ENCODE results near the gene SMARCD3.

Gene SMARCD3

GRCh38 chr7:151211155-151211772, 37.2 kb downstream of the SMARCD3 start:
- DNase-seq = no peak

- DNase-seq = peak in 1 of 56 donors; percentile 7
Measured at GRCh38 chr7:151210087-151210854, 38.2 kb downstream of the SMARCD3 start, which contains the start of gene H2BK1. Gene H2BK1 (minus strand): TSS chr7:151210488. CDS start chr7:151210318, 170 bp downstream.

GRCh38 chr7:151209588-151209987, 38.9 kb downstream of the SMARCD3 start:
- DNase-seq = no peak

- no peak for DNase-seq
Measured at GRCh38 chr7:151208253-151208862, 40.1 kb downstream of the SMARCD3 start.

GRCh38 chr7:151207804-151208203, 40.7 kb downstream of the SMARCD3 start:
- DNase-seq = no peak

GRCh38 chr7:151207315-151207714, 41.2 kb downstream of the SMARCD3 start:
- no peak for DNase-seq

DNA sequence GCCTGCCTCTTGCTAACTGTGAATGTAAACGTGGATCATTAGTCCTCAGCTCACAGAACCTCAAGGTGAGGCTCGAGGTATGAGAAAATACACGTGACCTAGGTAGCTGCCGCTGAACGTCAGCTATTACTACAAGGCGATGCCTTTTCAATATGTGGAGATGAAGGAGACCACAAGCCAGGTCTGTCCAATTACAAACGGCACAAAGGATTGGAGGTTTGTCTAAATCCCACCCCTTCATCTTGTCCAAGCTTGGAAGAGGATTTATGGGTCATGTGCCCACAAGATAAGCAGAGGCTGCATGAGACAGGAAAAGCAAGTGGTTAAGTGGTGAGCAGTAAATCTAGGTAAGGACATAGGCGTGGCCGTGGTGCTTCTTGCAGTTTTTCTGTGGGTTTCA, 41.6 kb downstream of the SMARCD3 start:
- no peak for DNase-seq

DNA sequence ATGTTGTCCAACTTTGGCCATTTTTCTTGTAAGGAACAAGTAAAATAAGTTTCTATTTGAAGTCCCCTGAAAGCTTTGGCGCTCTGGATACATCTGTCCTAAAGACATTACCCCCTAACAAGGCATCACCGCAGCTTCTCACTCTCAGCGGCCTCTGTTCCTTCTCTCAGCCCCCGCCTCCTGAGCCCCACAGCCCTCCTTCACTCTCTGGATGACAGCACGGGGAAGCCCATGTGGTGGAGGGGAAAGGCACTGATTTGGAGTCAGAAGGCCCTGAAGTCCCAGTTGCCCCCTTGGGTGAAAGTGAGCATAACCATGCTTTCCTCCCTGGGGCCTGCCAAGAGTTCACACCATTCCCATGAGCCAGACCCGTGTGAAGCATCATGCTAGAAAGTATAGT, 42.8 kb downstream of the SMARCD3 start:
- no peak for DNase-seq

- no peak for DNase-seq
Measured at GRCh38 chr7:151204383-151205032, 44.0 kb downstream of the SMARCD3 start.

- DNase-seq = no peak
Measured at GRCh38 chr7:151202836-151203235, 45.7 kb downstream of the SMARCD3 start.

DNA sequence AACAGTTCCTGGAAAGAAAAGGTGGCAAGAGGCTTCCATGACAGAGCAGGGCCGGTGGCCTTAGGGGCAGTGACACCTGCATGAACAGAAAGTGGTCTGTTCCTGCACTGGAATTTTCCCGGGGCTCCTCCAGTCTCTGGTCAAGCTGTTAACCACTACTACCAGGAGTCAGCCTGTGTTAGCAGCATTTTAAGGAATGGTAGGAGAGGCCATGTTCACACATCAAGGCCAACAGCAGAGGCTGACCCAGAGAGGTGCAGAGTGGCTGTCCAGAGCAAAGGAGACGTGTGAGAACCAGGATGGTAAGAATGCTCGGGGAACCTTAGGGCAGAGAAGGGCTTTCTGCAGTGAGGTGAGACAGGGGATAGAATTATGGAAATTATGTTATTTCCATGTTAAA, 46.7 kb downstream of the SMARCD3 start:
- no peak for DNase-seq

GRCh38 chr7:151201344-151201743, 47.1 kb downstream of the SMARCD3 start:
- DNase-seq = no peak

DNA sequence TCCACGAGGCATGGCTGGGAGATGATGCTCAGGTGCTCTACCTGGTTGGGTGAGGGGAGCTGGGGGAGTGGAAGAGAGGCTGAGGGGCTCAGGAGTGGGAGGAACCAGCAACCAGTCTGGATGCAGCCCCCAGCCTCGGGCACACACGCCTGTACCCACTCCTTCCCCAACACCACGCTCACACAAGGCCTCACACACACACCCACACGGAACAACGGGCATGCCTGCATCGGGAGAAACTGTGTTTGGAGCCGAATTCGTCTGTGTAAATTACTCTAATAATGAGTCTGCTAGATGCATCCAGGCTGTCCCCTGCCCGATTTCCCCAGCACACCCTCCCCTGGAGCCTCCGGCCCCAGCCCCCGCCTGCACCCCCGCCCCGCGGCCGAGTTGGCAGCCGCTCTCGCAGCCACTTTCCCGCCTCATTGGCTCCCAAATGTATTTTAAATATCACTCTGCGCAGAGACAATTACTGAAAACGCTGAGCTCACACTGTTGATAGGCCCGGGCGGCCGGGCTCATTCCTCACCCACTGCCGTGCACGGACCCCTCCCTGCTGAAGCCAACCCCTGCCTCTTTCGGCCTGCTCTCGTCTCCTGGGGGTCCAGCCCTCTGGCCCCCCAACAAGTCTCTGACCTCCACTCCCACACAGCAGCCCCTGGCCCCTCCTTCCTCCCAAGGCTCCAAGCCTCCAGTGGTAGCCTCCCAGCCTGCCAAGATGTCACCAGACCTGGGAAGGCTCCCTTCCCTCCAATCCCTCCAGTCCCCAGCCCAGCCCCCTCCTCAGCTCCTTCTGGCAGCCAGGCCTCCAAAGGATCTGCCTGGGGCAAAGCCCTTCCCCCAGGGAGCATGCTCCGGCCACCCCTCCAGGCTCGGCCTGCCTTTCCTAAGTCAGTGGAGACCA, 49.3 kb downstream of the SMARCD3 start:
- DNase-seq = peak in 10 of 56 donors; percentile 6 to 41 (median 20)

GRCh38 chr7:151197932-151198331, 50.6 kb downstream of the SMARCD3 start:
- no peak for DNase-seq

- no peak for DNase-seq
Measured at GRCh38 chr7:151195616-151196450, 52.7 kb downstream of the SMARCD3 start.

DNA sequence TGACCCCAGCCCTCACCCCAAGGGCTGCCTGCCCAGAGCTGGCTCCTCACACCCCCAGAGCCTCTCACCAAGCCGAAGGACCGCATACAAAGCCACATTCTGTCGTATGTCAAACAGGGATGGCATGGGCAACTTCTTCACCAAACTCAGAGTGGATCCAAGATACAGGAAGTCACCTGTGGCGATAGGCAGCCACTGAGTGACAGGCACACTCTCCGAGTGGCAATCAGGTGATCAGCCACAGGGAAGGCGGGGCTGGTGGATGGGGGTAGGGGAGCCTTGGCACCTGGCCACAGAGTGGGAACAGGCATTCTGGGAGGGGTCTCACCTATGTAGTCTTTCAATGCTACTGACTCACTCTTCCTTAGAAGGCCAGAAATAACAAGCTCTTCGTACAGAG, 54.3 kb downstream of the SMARCD3 start:
- no peak for DNase-seq

DNA sequence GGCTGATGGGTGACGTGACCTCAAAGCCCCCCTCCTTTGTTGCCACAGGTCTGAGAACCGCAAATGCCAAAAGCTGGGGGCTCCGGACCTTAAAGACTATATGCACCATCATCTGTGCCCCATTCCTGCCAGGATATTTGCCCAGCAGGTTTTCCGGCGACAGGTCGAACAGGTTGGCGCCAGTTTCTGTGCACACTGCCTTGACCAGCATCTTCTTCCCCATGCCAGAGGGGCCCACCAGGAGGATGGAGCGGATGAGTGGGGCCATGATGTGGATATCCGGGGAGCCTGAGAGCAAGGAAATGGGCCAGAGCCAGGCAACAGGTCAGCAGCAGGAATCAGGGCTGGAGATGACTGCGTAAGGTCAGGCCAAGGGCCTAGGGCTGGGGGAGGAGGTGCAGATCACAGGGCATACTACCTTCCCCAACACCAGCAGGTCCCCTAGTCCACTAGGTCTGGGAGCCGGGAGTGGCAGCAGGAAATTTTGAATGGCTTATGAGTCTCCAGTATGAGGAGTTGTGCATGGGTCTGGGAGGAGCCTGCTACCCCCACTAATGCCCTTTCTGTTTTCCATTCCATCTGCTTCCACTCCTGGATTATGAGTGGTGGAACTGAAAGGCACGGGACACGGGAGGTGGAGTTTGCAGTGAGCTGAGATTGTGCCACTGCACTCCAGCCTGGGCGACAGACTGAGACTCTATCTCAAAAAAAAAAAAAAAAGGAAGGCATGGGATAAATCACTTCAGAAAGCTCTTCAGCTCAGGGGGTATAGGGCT, 55.1 kb downstream of the SMARCD3 start:
- DNase-seq = no peak

GRCh38 chr7:151192002-151192539, 56.4 kb downstream of the SMARCD3 start:
- DNase-seq = no peak

- DNase-seq = no peak
Measured at GRCh38 chr7:151191544-151191943, 57.0 kb downstream of the SMARCD3 start.
